Body of pancreas (tissue), 4 donors: ENCODE results near the gene CYP4V2. TPM values are rescaled to one million over a fixed set of nuclear protein-coding genes. Genes with fewer than 3 reads are reported as not detected.
A peak's percentile ranks its signal among the peaks of the same experiment; 100 is the strongest.

ENCODE experiments used
- ATAC-seq: fragments of 150-250 bp; one replicate; pipeline ENCODE4 v1.9.1; 2016
- DNase-seq, 4 donors: peaks; one replicate each; pipeline ENCODE4 v3.0.0-alpha.2; 2019
- H3K27ac ChIP-seq, 4 donors: fragments of 200-600 bp; sonication (generic); 1 replicate in 3 of 4; 2 replicates in 1 of 4; pipeline versions ENCODE4 v1.5.1 to v1.6.1; 2016 to 2019; ENCODE audit warnings: mild to moderate bottlenecking in 1 of 4, mixed read lengths in 1 of 4, moderate library complexity in 1 of 4
- H3K27me3 ChIP-seq, 2 donors: fragments of 200-600 bp; sonication (generic); one replicate each; pipeline ENCODE4 v1.6.0; 2016; ENCODE audit warnings: mild to moderate bottlenecking in 1 of 2
- H3K36me3 ChIP-seq, 2 donors: fragments of 200-600 bp; sonication (generic); replicated peaks in 1 of 2; 2 replicates each; pipeline ENCODE4 v1.5.1; 2016; ENCODE audit warnings: low read depth in 2 of 2; ENCODE audit not compliant: insufficient read depth in 1 of 2
- H3K4me1 ChIP-seq: fragments of 200-600 bp; sonication (generic); one replicate; pipeline ENCODE4 v1.6.0; 2016
- H3K4me3 ChIP-seq, 2 donors: fragments of 200-600 bp; sonication (generic); 1 replicate in 1 of 2; 2 replicates in 1 of 2; pipeline ENCODE4 v1.5.1; 2016 to 2019
- H3K9me3 ChIP-seq, 3 donors: fragments of 200-600 bp; sonication (generic); 1 replicate in 2 of 3; 2 replicates in 1 of 3; pipeline ENCODE4 v1.5.1; 2016
- POLR2A ChIP-seq, 3 donors: fragments of 450-650 bp; IDR thresholded peaks; one replicate each; pipeline ENCODE4 v1.6.1; 2016; ENCODE audit warnings: antibody characterized with exemption in 3 of 3, mild to moderate bottlenecking in 2 of 3
- WGBS, 2 donors: methylation state at CpG; one replicate each; pipeline ENCODE4 v1.1.5; 2017; 5-methylcytosine and 5-hydroxymethylcytosine counted together
- intact Hi-C: fragments of 100-400 bp; cut with DNase I; formaldehyde crosslinking; loops from one replicate; pipeline ENCODE4 v1.15.1; 2023
- total RNA-seq, 2 donors: library from RNA; depleted of rRNA; stranded (reverse); fragments of >200 nt; gene quantifications; one replicate each; pipeline ENCODE4 v1.1.0, GENCODE V29; 2016
- TF ChIP-seq, protein P1 (sequence below), 7 experiments: fragments of 450-650 bp in 4 of 7; fragments of 200-600 bp in 3 of 7; sonication (generic) in 3 of 7; IDR thresholded peaks; one replicate each; pipeline ENCODE4 v1.5.1; 2016 to 2019; ENCODE audit warnings: antibody characterized with exemption in 7 of 7

Gene CYP4V2
- total RNA-seq, 2 donors from 2014 or later = 62.8 to 65.3 TPM

- DNase-seq = no peak
- Histone ChIP-seq H3K4me1 (no peaks in the 10 kb centered on the region), H3K27ac (no peak overlapping the region), H3K27me3 (no peaks in the 10 kb centered on the region), H3K36me3 (no peaks in the 10 kb centered on the region), H3K9me3 (peaks cover 0 to 19% (median 0%) of the 10 kb centered on the region in 3 donors), H3K4me3 (no peak overlapping the region)
- no peak for ATAC-seq
- WGBS, 2 donors = 69 to 90% methylated on average over 1 of the region's 1 CpG
- no peak for TF ChIP-seq POLR2A (IDR thresholded peaks at IDR 0.05)
- TF ChIP-seq, protein P1, sequence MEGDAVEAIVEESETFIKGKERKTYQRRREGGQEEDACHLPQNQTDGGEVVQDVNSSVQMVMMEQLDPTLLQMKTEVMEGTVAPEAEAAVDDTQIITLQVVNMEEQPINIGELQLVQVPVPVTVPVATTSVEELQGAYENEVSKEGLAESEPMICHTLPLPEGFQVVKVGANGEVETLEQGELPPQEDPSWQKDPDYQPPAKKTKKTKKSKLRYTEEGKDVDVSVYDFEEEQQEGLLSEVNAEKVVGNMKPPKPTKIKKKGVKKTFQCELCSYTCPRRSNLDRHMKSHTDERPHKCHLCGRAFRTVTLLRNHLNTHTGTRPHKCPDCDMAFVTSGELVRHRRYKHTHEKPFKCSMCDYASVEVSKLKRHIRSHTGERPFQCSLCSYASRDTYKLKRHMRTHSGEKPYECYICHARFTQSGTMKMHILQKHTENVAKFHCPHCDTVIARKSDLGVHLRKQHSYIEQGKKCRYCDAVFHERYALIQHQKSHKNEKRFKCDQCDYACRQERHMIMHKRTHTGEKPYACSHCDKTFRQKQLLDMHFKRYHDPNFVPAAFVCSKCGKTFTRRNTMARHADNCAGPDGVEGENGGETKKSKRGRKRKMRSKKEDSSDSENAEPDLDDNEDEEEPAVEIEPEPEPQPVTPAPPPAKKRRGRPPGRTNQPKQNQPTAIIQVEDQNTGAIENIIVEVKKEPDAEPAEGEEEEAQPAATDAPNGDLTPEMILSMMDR (IDR thresholded peaks at IDR 0.05) = no peak
- intact Hi-C loops = no loop called here
Measured at GRCh38 chr4:186221624-186222023, 30.3 kb downstream of the CYP4V2 start.

- intact Hi-C loops = no loop called here
- Histone ChIP-seq H3K4me1 (peaks cover 8% of the 10 kb centered on the region), H3K27ac (no peak overlapping the region), H3K4me3 (no peak overlapping the region), H3K9me3 (peaks cover 0 to 19% (median 0%) of the 10 kb centered on the region in 3 donors), H3K27me3 (no peaks in the 10 kb centered on the region), H3K36me3 (no peaks in the 10 kb centered on the region)
- ATAC-seq (no peak), DNase-seq (no peak)
- no peak for TF ChIP-seq POLR2A (IDR thresholded peaks at IDR 0.05)
- TF ChIP-seq, protein P1 (IDR thresholded peaks at IDR 0.05) = no peak
Measured at GRCh38 chr4:186225848-186226247, 34.5 kb downstream of the CYP4V2 start.

DNA sequence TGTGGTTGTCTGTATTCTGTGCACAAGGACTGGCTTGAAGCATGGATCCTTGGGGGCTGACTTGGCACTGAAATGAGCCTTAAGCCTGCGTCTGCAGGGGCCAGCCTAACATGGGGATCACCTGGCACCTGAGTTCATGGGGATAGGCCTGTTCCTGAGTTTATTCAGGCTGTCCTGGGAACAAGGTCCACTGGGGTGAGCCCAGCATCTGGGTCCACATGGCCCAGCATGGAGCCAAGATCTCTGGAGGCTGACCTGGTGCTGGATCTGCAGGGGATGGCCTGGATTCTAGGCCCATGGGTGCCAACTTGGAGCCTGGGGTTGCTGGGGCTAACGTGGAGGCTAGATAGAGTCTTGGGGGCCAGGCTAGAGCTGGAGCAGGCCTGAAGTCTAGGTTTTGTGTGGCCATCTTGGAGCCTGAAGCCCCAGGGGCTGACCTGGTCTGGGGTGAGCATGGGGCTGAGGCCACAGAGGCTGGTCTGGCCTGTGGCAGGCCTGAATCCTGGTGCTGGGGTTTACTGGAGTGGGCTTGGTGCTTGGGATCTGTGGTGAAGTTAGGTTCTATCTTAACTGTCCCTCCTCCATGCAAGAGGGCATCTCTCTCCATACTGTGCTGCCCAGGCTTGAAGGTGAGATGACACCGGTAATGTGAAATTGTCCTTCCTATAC is 35.3 kb downstream of the CYP4V2 start:
- H3K4me1 ChIP-seq = peaks cover 8% of the 10 kb centered on the region
- no peak overlapping the region for H3K4me3 ChIP-seq
- ATAC-seq = no peak
- no peaks in the 10 kb centered on the region for H3K36me3 ChIP-seq
- intact Hi-C loops = no loop called here
- no peaks in the 10 kb centered on the region for H3K27me3 ChIP-seq
- 100% methylated on average over 2 to 3 of the region's 3 CpGs for WGBS, 2 donors
- DNase-seq = no peak
- TF ChIP-seq, protein P1 (IDR thresholded peaks at IDR 0.05) = no peak
- no peak for TF ChIP-seq POLR2A (IDR thresholded peaks at IDR 0.05)
- H3K9me3 ChIP-seq = peaks cover 0 to 19% (median 0%) of the 10 kb centered on the region in 3 donors
- H3K27ac ChIP-seq = no peak overlapping the region

GRCh38 chr4:186227221-186227620 is 35.9 kb downstream of the CYP4V2 start, which contains the start of gene KLKB1:
KLKB1 (plus strand) TSS chr4:186227507; CDS start chr4:186228196, 689 bp downstream.
- no peak for TF ChIP-seq POLR2A (IDR thresholded peaks at IDR 0.05)
- TF ChIP-seq, protein P1 (IDR thresholded peaks at IDR 0.05) = no peak
- Histone ChIP-seq H3K27ac (peak within 1 kb of the TSS in 2 of 4 donors; percentile 37 to 43), H3K36me3 (no peaks in the 10 kb centered on the region), H3K4me3 (no peak within 1 kb of the TSS), H3K9me3 (peaks cover 0 to 19% (median 0%) of the 10 kb centered on the region in 3 donors), H3K4me1 (peaks cover 8% of the 10 kb centered on the region), H3K27me3 (no peaks in the 10 kb centered on the region)
- DNase-seq = peak in 1 of 4 donors; percentile 25
- 56 to 61% methylated on average over 5 of the region's 5 CpGs for WGBS, 2 donors
- intact Hi-C loops = no loop called here
- peak; percentile 55 for ATAC-seq
